Smooth muscle cell of the brain vasculature (primary cell): ENCODE results near the gene CUL3.
"Not testable (repeated sequence)": the region's sequence is repeated elsewhere in the genome, so short reads cannot be mapped to it uniquely, and the experiment has no call there.

Source experiments
- DNase-seq: peaks from one replicate; pipeline ENCODE4 v3.0.0-alpha.2; 2012; ENCODE audit warnings: low read depth, low spot score

The CUL3 gene

DNA sequence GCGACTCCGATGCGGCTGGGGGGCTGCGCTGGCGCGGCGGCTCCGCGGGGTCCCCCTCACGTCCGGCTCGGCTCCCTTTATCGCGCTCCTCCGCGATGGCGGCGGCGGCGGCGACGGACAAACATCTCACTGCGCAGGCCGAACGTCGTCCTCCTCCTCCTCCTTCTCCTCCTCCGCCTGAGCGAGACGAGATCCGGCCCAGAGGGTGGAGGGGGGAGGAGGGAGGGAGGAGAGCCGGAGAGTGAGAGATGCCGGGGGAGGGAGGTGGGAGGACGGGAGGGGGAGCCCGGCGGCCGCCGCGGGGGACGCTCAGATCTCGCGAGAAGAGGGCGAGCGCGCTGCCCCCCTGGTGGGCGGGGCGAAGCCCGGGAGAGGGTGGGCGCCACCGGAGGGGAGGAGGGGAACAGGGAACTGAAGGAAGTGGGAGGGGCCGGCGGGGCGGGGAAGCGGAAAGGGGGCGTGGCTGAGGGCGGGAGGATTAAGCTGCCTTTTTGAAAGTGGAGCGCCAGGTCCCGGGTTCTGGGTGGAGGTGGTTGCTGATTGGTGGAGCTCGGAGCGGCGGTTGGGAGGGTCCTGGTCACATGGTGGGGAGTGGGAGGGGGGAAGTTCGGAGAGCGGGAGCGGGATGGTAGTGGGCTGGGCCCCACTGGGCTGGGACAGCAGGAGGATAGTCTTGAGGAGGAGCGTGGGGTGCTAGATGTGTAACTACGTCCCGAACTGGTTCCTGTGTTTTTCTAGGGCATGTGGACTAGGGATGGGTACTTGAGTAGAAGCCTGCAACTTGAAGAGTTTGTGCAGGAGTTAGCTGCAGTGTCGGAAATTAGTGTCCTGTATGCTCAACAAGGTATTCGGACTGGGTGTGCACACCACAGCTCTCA lies at the start of gene CUL3:
Gene CUL3, minus strand, starts transcription at position 153 of the 878 bp plus-strand sequence. CDS start 354 bp downstream, outside the sequence.
- DNase-seq = peak; percentile 95

GRCh38 chr2:224630659-224631550 lies 45.7 kb upstream of the CUL3 start:
- DNase-seq = no peak

DNA sequence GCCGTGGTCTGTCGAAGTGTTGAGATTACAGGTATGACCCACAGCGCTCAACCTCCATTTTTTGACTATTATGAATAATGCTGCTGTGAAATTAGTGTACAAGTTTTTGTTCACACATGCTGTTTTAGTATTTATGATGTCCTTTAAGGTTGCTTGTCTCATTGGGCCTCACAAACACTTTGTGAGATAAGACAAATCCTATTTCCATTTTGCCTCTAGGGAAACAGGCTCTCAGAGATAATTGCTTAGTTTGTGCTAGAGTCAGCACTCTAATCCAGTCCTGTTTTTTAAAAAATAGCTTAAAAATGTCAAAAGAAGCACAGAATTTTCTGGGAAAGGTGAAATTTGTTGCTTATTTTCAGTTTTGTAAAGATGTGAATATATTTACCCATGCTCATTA lies 43.3 kb upstream of the CUL3 start:
- DNase-seq = no peak

DNA sequence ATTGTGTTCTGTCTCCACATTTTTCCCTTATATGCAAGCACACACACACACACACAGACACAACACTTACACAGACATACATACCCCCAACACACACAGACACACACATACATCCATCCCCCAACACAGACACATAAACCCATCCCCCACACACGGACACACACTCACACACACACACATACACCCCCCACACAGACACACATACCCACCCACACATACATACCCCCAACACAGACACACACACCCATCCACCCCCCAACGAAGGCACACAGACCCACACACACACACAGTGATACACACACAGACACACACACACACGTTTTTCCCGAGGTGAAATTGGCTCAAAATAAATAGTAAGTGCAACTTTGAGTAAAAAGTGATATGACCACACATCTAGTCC lies 41.6 kb upstream of the CUL3 start:
- DNase-seq = no peak

GRCh38 chr2:224613543-224614286 lies 28.6 kb upstream of the CUL3 start:
- no peak for DNase-seq

- no peak for DNase-seq
Measured at GRCh38 chr2:224612578-224612977, 27.4 kb upstream of the CUL3 start.

DNA sequence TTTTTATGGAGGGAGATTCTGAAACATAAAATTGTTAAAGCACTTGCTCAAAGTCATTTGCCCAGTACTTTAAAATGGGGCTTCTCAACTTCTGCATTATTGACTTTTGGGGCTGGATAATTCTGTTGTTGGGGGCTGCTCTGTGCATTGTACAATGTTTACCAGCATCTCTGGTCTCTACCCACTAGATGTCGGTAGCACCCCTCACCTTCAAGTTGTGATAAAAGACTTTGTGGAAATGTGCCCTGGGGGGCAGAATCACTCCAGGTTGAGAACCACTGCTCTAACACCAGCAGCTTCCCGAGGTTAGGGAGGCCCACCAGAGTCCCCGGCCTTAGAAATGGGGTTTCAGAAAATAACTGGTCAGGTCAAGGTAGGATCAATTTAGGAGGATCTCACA lies 26.8 kb upstream of the CUL3 start:
- no peak for DNase-seq

DNA sequence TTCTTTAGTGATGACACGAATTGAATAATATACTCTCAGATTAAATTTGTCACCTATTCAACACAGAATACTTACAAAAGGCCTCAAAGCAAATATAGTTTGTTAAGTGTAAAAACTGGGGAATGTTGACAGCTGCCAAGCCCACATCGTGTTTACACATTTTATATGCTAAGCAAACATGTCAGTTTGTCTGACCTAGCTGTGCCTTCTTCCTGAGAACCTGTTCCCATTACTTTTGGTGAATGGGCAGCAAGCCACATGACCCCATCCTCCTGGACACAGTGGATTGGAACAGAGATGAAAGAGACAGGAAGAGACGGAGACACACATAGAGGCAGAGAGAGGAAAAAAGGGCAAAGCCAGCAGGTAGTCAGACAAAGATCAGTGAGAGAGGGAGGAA lies 22.9 kb upstream of the CUL3 start:
- DNase-seq = no peak

DNA sequence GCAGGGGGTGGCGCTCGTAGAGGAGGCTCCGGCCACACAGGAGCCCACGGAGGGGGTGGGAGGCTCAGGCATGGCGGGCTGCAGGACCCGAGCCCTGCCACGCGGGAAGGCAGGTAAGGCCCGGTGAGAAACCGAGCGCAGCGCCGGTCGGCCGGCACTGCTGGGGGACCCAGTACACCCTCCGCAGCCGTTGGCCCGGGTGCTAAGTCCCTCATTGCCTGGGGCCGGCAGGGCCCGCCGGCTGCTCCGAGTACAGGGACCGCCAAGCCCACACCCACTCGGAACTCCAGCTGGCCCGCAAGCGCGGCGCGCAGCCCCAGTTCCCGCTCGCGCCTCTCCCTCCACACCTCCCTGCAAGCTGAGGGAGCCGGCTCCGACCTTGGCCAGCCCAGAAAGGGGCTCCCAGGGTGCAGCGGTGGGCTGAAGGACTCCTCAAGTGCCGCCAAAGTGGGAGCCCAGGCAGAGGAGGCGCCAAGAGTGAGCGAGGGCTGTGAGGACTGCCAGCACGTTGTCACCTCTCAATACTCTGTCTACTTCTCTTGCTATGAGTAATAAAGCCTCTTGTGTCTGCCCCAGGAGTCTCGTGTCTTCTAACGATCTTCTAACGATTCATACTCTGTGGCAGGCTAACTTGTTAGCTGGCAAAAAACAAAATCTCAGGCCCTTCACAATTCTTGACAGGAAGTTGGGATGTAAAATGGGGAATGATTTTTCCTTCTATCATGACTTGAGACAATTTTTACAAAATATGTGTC lies 18.8 kb upstream of the CUL3 start:
- DNase-seq = not testable (repeated sequence)

DNA sequence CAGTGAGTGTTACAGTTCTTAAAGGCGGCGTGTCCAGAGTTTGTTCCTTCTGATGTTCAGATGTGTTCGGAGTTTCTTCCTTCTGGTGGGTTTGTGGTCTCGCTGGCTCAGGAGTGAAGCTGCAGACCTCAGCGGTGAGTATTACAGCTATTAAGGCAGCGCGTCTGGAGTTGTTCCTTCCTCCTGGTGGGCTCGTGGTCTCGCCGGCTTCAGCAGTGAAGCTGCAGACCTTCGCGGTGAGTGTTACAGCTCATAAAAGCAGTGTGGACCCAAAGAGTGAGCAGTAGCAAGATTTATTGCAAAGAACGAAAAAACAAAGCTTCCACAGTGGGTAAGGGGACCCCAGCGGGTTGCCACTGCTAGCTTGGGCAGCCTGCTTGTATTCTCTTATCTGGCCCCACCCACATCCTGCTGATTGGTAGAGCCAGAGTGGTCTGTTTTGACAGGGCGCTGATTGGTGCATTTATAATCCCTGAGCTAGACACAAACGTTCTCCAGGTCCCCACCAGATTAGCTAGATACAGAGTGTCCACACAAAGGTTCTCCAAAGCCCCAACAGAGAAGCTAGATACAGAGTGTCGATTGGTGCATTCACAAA lies 17.7 kb upstream of the CUL3 start:
- DNase-seq = not testable (repeated sequence)

GRCh38 chr2:224601923-224602322 lies 16.8 kb upstream of the CUL3 start:
- no peak for DNase-seq

- no peak for DNase-seq
Measured at GRCh38 chr2:224598678-224599077, 13.5 kb upstream of the CUL3 start.

- no peak for DNase-seq
Measured at GRCh38 chr2:224596289-224596688, 11.1 kb upstream of the CUL3 start.

DNA sequence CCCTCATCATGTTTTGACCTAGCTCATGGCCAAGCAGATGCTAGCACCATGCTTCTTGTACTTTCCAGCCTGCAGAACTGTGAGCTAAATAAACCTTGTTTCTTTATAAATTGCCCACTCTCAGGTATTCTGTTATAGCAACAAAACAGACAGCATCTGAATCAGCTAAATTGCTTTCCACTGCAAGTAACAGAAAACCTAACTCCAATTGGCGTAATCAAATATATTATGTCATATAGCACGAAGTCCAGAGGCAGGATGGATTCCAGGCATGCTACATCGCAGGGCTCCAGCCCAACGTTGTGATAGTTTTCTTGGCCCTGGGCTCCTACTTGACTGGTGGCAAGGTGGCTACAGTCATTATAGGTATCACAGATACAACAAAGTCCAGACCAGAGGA lies 10.4 kb upstream of the CUL3 start:
- no peak for DNase-seq

GRCh38 chr2:224594840-224595239 lies 9.7 kb upstream of the CUL3 start:
- no peak for DNase-seq

- DNase-seq = no peak
Measured at GRCh38 chr2:224591220-224591619, 6.1 kb upstream of the CUL3 start.

GRCh38 chr2:224586127-224586695 lies 1.0 kb upstream of the CUL3 start:
- no peak for DNase-seq

GRCh38 chr2:224584785-224585210 lies 365 bp downstream of the CUL3 start:
- DNase-seq = no peak

DNA sequence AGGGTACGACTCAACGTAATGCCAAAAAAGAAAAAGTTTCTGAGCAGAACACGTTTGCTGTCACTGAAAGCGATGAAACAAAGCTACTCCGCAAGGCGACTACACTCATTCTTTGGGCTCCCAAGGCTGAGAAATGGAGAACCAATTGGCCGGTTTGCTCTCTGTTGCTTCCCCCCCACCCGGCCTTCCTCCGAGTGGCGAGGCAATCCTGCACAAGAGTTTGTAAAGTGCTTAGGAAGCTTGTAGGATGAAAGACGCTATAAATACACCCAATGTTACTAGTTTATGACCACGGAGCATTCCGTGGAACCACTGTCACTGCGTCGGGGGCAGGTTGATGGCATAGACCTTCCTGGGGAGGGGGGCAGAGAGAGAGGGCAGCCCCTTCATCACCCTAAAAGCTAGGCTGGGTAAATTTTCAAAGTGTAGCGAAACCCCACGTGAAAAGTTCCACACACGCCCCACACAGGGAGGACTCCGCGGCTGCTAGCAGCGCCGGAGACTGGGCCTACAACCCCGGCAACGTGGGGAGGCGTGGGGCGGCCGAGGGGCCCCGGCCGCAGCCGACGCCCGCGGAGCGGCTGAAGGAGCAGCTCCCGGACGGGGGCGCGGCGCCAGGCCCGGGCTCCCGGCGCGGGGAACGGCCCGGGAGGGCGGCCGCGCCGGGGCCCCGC lies 915 bp downstream of the CUL3 start:
- no peak for DNase-seq

- DNase-seq = not testable (repeated sequence)
Measured at GRCh38 chr2:224583033-224583432, 2.1 kb downstream of the CUL3 start.
